Measurements from ENCODE around the gene HLTF.
A peak's percentile ranks its signal among the peaks of the same experiment; 100 is the strongest.

The HLTF gene

DNA sequence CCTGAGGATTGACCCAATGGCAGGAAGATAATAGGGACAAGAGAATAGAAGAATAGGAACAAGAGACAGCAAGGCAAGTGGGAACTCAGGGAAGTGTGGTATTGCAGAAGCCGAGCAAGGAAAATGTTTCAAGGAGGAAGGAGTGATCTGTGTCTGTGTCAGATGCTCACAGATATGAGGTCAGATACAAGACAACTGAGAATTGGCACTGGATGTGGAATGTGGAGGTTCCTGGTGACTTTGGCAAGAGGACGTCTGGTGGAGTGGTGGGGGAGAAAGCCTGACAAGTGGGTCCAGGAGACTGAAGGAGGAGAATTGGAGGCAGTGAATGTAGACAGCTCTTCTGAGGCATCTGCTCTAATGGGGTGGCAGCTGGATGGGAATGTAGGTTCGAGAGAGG, 70.9 kb downstream of the HLTF start:
- Mint-ChIP-seq H3K36me3 (ENCODE audit: low read depth) (peaks cover 21% of the 10 kb centered on the region), H3K27me3 (ENCODE audit: low read depth, poor library complexity) (no peaks in the 10 kb centered on the region), H3K4me3 (no peak overlapping the region), H3K4me1 (no peaks in the 10 kb centered on the region), H3K9me3 (no peaks in the 10 kb centered on the region), H3K27ac (no peak overlapping the region)
- DNase-seq, result no peak
- TF ChIP-seq, protein P1, sequence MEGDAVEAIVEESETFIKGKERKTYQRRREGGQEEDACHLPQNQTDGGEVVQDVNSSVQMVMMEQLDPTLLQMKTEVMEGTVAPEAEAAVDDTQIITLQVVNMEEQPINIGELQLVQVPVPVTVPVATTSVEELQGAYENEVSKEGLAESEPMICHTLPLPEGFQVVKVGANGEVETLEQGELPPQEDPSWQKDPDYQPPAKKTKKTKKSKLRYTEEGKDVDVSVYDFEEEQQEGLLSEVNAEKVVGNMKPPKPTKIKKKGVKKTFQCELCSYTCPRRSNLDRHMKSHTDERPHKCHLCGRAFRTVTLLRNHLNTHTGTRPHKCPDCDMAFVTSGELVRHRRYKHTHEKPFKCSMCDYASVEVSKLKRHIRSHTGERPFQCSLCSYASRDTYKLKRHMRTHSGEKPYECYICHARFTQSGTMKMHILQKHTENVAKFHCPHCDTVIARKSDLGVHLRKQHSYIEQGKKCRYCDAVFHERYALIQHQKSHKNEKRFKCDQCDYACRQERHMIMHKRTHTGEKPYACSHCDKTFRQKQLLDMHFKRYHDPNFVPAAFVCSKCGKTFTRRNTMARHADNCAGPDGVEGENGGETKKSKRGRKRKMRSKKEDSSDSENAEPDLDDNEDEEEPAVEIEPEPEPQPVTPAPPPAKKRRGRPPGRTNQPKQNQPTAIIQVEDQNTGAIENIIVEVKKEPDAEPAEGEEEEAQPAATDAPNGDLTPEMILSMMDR (IDR thresholded peaks at IDR 0.05), result no peak

DNA sequence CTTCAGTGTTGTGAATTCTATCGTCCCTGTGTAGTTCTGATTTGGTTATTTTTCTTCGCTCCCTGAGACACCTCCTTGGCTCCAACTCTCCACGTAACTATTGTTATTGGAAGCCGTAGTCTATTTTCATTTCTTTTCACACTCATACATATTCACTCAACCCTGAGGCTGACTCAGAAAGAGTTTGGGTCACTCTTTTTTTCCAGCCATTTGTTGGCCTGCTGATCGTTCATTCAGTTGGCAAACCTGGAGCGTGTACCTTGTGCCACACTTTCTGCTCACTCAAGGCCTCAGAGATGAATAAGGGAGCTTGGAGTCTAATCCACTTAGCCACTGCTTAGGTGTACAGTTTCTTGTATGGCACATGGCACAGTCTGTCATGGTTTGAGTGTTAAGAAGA, 72.6 kb downstream of the HLTF start:
- Mint-ChIP-seq H3K36me3 (ENCODE audit: low read depth) (peaks cover 31% of the 10 kb centered on the region), H3K27me3 (ENCODE audit: low read depth, poor library complexity) (no peaks in the 10 kb centered on the region), H3K9me3 (no peaks in the 10 kb centered on the region), H3K4me3 (no peak overlapping the region), H3K27ac (no peak overlapping the region), H3K4me1 (no peaks in the 10 kb centered on the region)
- TF ChIP-seq, protein P1 (IDR thresholded peaks at IDR 0.05), result no peak
- no peak for DNase-seq

DNA sequence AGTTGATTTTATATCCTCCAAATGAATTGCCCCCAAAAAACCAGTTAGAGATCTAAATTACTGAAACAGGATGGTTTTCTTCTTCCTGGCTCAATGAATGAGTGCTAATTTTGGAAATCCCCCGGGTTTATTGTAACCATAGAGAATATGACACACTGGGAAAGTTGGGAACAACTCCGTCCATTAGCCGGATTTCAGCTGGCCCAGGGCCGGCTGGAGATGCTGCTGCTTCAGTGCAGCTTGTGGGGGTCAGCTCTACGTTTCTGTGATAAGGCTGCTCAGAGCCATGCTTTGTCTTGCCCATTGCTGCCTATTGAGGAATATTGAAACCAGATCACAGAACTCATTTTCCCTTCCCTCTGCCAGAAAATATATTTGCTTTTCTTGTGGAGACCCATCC, 74.7 kb downstream of the HLTF start:
- Mint-ChIP-seq H3K9me3 (no peaks in the 10 kb centered on the region), H3K27ac (no peak overlapping the region), H3K4me3 (no peak overlapping the region), H3K27me3 (ENCODE audit: low read depth, poor library complexity) (no peaks in the 10 kb centered on the region), H3K36me3 (ENCODE audit: low read depth) (peaks cover 36% of the 10 kb centered on the region), H3K4me1 (no peaks in the 10 kb centered on the region)
- TF ChIP-seq, protein P1 (IDR thresholded peaks at IDR 0.05), result no peak
- no peak for DNase-seq

DNA sequence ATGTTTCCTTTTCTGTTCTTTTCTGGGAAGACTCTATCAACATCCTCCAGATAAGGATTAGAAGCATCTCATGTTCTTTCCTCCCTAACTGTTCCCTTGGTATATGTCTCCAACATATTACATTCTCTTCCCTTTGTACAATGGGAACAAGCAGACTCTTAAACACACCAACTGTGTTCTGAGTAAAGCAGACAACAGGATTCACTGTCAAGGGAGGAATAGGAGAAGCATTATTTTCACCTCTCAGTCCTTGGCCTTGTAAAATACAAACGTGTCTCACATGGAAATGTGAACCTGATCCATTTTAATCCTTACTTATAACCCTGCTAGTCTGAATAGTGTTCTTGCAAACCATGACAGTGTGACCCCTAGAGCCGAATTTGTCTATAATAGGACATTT, 75.4 kb downstream of the HLTF start:
- H3K4me3 Mint-ChIP-seq, result no peak overlapping the region
- no peaks in the 10 kb centered on the region for H3K27me3 Mint-ChIP-seq (ENCODE audit: low read depth, poor library complexity)
- H3K9me3 Mint-ChIP-seq, result no peaks in the 10 kb centered on the region
- H3K4me1 Mint-ChIP-seq, result no peaks in the 10 kb centered on the region
- TF ChIP-seq, protein P1 (IDR thresholded peaks at IDR 0.05), result no peak
- H3K36me3 Mint-ChIP-seq (ENCODE audit: low read depth), result peaks cover 31% of the 10 kb centered on the region
- DNase-seq, result no peak
- peak overlapping the region; percentile 78 for H3K27ac Mint-ChIP-seq

DNA sequence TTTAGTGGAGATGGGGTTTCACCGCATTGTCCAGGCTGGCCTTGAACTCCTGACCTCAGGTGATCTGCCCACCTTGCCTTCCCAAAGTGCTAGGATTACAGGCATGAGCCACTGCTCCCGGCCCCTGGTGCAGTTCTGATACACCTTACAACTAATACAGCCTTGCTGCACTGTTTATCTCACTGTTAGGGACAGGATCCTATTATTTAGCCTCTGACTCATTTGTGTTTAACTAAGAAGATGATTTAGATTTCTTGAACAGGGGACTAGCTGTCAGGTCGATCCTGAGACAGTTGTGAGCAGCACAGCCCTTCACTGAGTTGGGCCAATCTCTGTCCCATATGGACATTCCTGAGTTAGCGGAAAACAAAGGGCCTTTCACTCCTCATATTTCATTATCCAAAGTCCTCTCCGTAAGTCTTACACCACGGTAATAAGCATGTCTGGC, 75.8 kb downstream of the HLTF start:
- Mint-ChIP-seq H3K36me3 (ENCODE audit: low read depth) (peaks cover 29% of the 10 kb centered on the region), H3K4me3 (no peak overlapping the region), H3K27ac (peak overlapping the region; percentile 78), H3K27me3 (ENCODE audit: low read depth, poor library complexity) (no peaks in the 10 kb centered on the region), H3K9me3 (no peaks in the 10 kb centered on the region), H3K4me1 (peaks cover 3% of the 10 kb centered on the region)
- TF ChIP-seq, protein P1 (IDR thresholded peaks at IDR 0.05), result no peak
- no peak for DNase-seq

DNA sequence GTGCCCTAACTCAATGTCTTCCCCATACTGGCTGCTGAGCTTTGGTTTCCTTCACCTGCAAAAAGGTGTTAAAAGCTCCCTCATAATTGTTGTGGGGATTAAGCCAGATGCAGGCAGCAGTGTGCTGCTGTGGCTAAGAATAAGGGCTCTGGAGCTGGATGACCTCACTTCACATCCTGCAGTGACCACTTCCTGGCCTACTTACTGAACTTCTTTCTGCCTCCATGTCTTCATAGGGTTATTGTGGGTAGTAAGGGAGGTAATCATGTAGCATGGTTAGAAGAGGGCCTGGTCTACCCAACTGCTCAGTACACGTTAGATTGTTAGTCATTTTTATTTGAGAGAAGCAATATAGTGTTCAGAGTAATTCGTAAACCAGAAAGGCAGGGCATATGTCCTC, 76.6 kb downstream of the HLTF start:
- peaks cover 25% of the 10 kb centered on the region for H3K36me3 Mint-ChIP-seq (ENCODE audit: low read depth)
- TF ChIP-seq, protein P1 (IDR thresholded peaks at IDR 0.05), result no peak
- peaks cover 9% of the 10 kb centered on the region for H3K4me1 Mint-ChIP-seq
- H3K27me3 Mint-ChIP-seq (ENCODE audit: low read depth, poor library complexity), result no peaks in the 10 kb centered on the region
- no peak for DNase-seq
- no peak overlapping the region for H3K4me3 Mint-ChIP-seq
- no peaks in the 10 kb centered on the region for H3K9me3 Mint-ChIP-seq
- H3K27ac Mint-ChIP-seq, result no peak overlapping the region

Measured in nephron progenitor cell (in vitro differentiated cells).